HG02943 (cell line): ENCODE results near the gene FBXO41.
A peak's percentile ranks its signal among the peaks of the same experiment; 100 is the strongest.

Experiments
- ATAC-seq: cut with Tn5 transposase; IDR thresholded peaks from one replicate; pipeline ENCODE4 v1.9.1; 2021; ENCODE audit warnings: mild to moderate bottlenecking, low read depth, moderate library complexity; ENCODE audit not compliant: unreplicated experiment

The FBXO41 gene

GRCh38 chr2:73217826-73218225 is 66.5 kb downstream of the FBXO41 start:
- no peak for ATAC-seq

- ATAC-seq: no peak
Observed at GRCh38 chr2:73217160-73217559, 67.1 kb downstream of the FBXO41 start.

GRCh38 chr2:73215254-73215653 is 69.0 kb downstream of the FBXO41 start:
- ATAC-seq: no peak

- ATAC-seq: peak; percentile 90
Observed at GRCh38 chr2:73214120-73215035, 69.9 kb downstream of the FBXO41 start, which contains the start of gene SMYD5. SMYD5 (plus strand) TSS chr2:73214245; CDS start chr2:73214267, 22 bp downstream.

DNA sequence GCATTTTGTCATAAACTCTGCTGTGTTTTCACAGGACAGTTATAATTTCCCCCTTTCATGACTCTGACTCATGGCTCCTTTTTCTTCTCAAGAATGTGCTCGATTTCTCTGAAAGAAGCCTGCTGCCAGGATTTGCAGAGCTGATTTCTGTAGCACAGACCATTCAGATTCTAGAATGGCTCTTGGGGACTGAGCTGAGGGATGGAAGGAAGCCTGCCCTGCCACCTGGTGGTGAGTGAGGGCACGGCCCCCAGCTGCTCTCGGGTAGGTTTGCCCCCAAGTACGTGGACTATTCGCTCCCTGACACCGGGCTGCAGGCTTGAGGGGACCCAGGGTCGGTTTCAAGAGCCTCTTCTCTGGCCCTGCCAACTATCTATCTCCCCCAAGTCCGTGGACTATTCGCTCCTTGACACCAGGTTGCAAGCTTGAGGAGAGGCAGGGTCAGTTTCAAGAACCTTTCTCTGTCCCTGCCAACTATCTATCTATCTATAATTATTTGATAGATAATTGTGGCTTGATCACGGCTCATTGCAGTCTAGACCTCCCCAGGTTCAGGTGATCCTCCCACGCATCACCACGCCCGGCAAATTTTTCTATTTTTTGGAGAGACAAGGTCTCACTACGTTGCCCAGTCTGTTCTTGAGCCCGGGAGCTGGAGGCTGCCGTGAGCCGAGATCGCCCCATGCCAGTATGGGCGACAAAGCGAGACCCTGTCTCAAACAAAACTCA is 71.7 kb downstream of the FBXO41 start:
- ATAC-seq: peak; percentile 65

GRCh38 chr2:73212098-73212447 is 72.2 kb downstream of the FBXO41 start:
- no peak for ATAC-seq

DNA sequence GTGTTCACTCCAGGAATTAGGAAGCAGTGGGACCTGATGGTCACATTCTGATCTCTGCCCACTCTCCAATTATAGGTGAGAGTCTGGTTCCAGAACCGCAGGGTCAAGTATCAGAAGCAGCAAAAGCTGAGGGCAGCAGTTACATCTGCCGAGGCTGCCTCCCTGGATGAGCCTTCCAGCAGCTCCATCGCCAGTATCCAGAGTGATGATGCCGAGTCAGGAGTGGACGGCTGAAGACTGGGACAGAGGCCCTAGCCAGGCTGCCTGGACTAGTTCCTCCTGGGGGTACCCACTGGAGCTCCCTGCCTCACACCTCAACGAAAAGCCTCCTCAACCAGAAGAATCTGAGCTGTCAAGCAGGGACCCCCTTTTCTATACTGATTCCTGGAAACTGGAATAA is 73.6 kb downstream of the FBXO41 start:
- ATAC-seq: no peak

DNA sequence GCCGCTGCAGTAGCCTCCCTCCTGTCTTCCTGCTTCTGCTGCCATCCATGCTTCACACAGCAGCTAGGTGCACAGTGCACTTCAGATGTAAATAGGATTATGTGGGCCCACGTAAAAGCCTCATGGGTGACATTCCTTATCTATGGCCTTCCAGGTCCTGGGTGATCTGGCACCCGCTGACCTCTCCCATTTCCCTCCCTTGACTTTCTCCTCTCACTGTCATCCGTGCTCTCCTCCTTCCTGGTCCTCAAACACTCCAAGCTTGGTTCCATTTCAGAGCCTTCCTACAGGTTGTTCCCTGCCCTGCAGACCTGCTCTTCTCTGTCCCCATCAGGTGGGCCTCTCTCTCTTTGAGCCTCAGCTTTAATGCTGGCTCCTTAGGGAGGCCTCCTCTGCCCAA is 74.3 kb downstream of the FBXO41 start:
- ATAC-seq: no peak

GRCh38 chr2:73208258-73208657 is 76.0 kb downstream of the FBXO41 start:
- ATAC-seq: no peak

GRCh38 chr2:73205611-73206010 is 78.7 kb downstream of the FBXO41 start:
- ATAC-seq: no peak
